GM20000 (cell line): ENCODE data around the gene HECTD3.

ENCODE experiments used
- DNase-seq: peaks from one replicate; pipeline ENCODE4 v3.0.0; 2012; ENCODE audit warnings: low spot score
- TF ChIP-seq, protein P1 (sequence below): IDR thresholded peaks from 2 replicates; pipeline ENCODE4 v1.5.1; 2012; ENCODE audit warnings: mild to moderate bottlenecking, control low read depth; ENCODE audit errors: extremely low read depth, missing control alignments

Gene HECTD3

DNA sequence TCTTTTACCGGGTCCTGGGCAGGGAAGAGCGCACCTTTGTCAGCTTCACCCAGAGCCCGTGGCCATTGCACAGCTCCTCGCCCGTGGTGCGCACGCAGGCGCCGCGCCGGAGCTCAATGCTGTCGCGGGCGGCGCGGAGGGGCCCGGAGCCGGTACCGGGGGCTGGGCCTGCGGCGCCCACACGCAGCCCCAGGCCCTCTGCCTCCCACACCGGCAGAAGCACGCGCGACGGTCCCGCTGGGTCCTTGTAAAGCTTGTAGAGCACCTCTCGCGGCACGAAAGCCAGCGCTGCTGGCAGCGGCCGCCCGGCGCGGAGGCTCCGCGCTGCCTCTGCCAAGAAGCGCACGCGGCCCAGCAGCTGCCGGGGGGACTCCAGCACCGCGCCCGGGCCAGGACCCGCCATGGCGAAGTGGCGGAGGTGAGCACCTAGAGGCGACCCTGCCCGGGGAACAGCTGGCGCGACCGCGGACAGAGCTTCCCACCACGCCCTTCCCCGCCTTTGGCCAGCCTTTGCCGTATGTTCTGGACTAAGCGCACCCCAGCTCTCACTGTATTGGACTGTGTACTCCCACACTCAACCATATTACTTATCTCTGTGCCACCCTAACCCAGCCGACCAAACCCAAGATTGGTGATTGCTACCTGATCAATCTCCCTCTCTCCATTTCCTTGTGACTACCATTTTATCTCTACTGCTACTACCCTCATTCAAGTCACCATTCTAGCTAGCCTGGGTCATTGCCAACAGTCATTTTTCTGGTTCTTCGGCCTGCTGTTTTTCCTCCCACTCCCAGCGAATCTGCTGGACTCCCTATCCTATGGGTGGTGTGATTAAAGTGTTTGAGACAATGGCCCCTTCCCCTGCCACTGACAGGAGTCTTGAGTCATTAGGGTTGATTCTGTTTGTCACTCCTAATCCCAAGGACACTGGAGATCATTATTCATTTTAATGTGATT, at the start of gene HECTD3:
Gene HECTD3 (minus strand): TSS at position 470 of the 957 bp plus-strand sequence. CDS start 67 bp downstream, at position 403.
- DNase-seq, result peak; percentile 90
- TF ChIP-seq, protein P1, sequence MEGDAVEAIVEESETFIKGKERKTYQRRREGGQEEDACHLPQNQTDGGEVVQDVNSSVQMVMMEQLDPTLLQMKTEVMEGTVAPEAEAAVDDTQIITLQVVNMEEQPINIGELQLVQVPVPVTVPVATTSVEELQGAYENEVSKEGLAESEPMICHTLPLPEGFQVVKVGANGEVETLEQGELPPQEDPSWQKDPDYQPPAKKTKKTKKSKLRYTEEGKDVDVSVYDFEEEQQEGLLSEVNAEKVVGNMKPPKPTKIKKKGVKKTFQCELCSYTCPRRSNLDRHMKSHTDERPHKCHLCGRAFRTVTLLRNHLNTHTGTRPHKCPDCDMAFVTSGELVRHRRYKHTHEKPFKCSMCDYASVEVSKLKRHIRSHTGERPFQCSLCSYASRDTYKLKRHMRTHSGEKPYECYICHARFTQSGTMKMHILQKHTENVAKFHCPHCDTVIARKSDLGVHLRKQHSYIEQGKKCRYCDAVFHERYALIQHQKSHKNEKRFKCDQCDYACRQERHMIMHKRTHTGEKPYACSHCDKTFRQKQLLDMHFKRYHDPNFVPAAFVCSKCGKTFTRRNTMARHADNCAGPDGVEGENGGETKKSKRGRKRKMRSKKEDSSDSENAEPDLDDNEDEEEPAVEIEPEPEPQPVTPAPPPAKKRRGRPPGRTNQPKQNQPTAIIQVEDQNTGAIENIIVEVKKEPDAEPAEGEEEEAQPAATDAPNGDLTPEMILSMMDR, result no peak

DNA sequence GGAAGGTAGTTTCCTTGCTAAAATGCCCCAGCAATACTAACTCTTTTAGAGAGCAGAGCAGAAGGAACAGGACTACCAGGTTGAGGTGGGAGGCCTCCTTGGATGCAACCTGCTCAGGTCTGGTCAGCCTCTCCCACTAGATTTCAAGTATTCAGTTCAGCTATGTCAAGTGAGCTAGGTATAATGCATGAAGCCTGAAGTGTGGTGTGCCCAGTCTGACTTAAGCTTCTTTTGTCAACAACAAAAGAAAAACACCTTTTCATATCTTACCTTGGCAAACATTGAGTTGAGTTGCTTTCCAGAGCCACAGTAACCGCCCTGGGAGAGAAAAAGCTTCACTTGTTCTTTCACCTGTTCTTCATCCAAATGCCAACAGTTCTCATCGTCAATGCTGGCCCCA, 48.7 kb upstream of the HECTD3 start:
- DNase-seq, result no peak
- TF ChIP-seq, protein P1, result no peak

DNA sequence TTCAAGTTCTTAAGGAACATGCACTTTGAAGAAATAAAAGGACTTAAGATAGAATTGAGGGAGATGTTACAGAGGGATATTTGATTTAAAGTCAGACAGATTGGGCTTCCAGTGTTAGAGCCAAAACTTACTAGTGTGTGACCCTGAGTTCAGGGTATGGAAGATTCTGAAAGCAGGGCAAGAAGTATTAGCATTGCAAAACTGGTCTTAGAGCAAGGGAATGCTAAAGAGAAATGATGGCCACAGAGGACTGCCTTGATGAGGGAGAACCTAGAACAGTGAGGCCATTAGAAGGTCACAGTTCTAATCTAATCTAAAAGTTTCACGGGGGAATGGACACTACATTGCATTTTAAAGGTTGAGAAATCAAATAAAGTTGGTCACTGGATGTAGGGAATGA, 46.4 kb upstream of the HECTD3 start:
- DNase-seq, result no peak
- TF ChIP-seq, protein P1, result no peak

DNA sequence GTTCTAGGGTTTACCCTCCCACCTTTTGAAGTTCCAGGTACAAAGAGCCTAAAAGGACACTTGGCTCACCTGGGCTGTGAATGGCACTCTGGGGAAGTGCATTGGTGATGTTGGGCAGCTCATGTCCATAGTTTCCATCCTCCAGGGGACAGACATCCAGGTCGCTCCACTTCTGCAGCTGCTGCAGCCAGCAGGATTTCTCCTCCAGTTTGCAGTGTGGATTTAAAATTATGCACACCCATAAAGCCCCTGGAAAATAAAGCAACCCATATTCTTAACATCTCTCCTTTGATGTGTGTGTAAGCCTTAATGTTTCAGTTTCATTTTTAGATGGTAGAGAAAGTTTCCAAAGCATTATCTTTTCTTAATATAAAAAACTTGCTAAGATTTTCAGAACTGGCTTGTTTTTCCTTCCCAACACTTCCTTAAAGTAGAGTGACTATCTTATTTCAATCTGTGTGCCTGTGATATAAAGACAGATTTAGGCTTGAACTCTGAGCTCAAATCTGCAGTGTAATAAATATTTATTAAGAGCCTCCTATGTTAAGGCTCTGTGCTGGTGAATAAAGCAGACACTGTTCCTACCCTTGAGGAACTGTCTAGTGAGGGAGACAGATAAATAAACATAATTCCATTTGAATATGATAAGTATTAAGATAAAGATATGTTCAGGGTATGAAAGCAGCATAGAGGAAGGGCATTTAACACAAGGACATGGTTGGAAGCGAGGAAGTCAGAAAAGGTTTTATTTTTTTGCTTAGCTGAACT, 40.1 kb upstream of the HECTD3 start:
- peak; percentile 31 for DNase-seq
- TF ChIP-seq, protein P1, result no peak

DNA sequence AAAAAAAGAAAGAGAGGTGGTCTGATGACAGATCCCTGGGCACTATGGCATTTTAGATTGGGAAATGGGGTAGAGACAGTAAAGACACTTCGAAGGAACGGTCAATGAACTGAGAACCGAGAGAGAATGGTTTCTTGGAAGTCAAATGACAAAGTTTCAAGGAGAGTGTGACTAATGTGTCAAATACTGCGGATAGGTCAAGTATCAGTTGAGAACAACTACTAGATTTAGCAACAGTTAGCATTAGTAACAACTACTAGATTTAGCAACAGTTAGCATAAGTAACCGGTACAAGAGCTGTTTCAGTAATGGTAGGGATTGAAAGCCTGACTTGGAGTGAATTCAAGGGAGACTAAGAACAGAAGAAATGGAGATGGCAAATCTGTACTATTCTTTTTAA, 35.9 kb upstream of the HECTD3 start:
- no peak for DNase-seq

DNA sequence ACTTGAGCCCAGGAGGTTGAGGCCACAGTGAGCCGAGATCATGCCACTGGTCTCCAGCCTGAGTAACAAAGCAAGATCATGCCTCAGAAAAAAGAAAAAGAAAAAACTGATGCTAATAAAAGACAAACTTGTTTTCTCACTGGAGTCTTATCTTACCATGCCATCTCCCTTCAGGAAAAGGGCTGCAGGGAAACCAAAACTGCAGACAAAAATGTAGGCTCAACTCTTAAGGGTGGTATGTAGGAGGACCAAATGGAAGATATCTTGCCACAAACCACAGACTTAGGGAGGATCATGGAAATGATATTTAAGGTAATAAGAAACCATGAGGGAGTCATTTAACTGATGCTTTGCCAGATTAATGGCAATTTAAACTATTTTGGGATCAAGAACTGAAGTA, 33.8 kb upstream of the HECTD3 start:
- TF ChIP-seq, protein P1, result no peak
- no peak for DNase-seq

More for the DNA sequence above, 35.9 kb upstream of the HECTD3 start:
- TF ChIP-seq, protein P1, result no peak

DNA sequence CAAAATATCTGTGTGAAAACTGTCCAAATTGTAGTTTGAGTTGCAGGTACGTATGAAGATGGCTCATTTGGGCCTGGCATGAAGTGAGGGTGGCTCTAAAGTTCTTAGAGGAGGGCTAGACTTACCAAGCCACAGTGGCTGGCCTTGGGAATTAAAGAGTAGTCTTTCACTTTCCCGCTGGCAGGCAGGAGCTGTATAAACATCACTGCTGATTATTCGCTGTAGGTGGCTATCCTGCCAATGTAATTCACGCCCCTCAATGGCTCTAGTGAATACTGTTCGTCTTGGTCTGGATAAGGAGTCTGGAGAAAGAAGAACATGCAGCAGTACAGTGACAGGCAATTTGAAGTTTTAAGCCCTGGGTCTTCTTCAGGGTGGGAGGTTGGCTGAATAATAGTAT, 32.0 kb upstream of the HECTD3 start:
- DNase-seq, result no peak
- TF ChIP-seq, protein P1, result no peak
